Small intestine (tissue), 7 donors: Measurements from ENCODE around the gene XAB2. TPM values are rescaled to one million over a fixed set of nuclear protein-coding genes. Genes with fewer than 3 reads are reported as not detected.

Source experiments
- DNase-seq, 2 donors: peaks; one replicate each; pipeline versions ENCODE4 v3.0.0 to v3.0.0-alpha.2; 2013
- FAIRE-seq: peaks from 2 replicates; lab custom pipeline; 2012; peaks lifted over from hg19 to GRCh38; lab: Jason Lieb, UNC
- H3K27ac ChIP-seq, 3 donors: one replicate each; pipeline ENCODE4 v1.5.1; 2013; ENCODE audit warnings: low read length in 2 of 3, mild to moderate bottlenecking in 2 of 3, control low read depth in 1 of 3, inconsistent platforms in 1 of 3, low read depth in 1 of 3, moderate library complexity in 1 of 3
- H3K27me3 ChIP-seq, 3 donors: one replicate each; pipeline ENCODE4 v1.6.1; 2013; ENCODE audit warnings: low read length in 3 of 3, inconsistent platforms in 1 of 3; ENCODE audit not compliant: control insufficient read depth in 3 of 3, insufficient read depth in 3 of 3
- H3K36me3 ChIP-seq, 3 donors: one replicate each; pipeline ENCODE4 v1.6.1; 2013; ENCODE audit warnings: low read length in 3 of 3, inconsistent platforms in 1 of 3, low read depth in 1 of 3, mild to moderate bottlenecking in 1 of 3, moderate library complexity in 1 of 3; ENCODE audit not compliant: control insufficient read depth in 3 of 3, insufficient read depth in 2 of 3
- H3K4me1 ChIP-seq, 3 donors: one replicate each; pipeline ENCODE4 v1.6.1; 2013; ENCODE audit warnings: low read length in 2 of 3, inconsistent platforms in 1 of 3, low read depth in 1 of 3, mild to moderate bottlenecking in 1 of 3, moderate library complexity in 1 of 3; ENCODE audit not compliant: control insufficient read depth in 3 of 3, insufficient read depth in 2 of 3
- H3K4me3 ChIP-seq, 3 donors: one replicate each; pipeline ENCODE4 v1.5.1; 2013; ENCODE audit warnings: low read length in 3 of 3, control low read depth in 1 of 3, inconsistent platforms in 1 of 3, low read depth in 1 of 3, mild to moderate bottlenecking in 1 of 3, moderate library complexity in 1 of 3
- H3K9me3 ChIP-seq, 2 donors: one replicate each; pipeline ENCODE4 v1.6.1; 2013; ENCODE audit warnings: low read depth in 1 of 2, low read length in 1 of 2; ENCODE audit not compliant: control insufficient read depth in 2 of 2, insufficient read depth in 1 of 2
- WGBS, 3 donors: extraction: QIAGEN DNeasy Blood & Tissue Kit; methylation state at CpG; one replicate each; pipeline ENCODE4 v1.1.7; 2013; 5-methylcytosine and 5-hydroxymethylcytosine counted together
- polyA plus RNA-seq, 4 donors: library from polyadenylated mRNA; stranded (reverse) in 3 of 4; unstranded in 1 of 4; fragments of 200-250 nt in 3 of 4; fragments of 120-200 nt in 1 of 4; gene quantifications; one replicate each; pipeline versions ENCODE4 v1.2.1 to v1.2.3, GENCODE V29; 2013
- donor health status: healthy with polysubstance abuse.
- donor health status: control.
- donor health status: control.
- donor health status: Bipolar disorder and iron deficiency.
- donor health status: healthy.

XAB2 gene
- polyA plus RNA-seq, 4 donors = 24.3 to 31.8 (median 29.3) TPM

- H3K27ac ChIP-seq = peak overlapping the region in 1 of 3 donors; percentile 7
- peaks cover 0 to 9% (median 0%) of the 10 kb centered on the region in 3 donors for H3K27me3 ChIP-seq
- 18 to 42% (median 32%) methylated on average over 14 of the region's 14 CpGs for WGBS, 3 donors
- H3K36me3 ChIP-seq = no peaks in the 10 kb centered on the region
- H3K9me3 ChIP-seq = no peaks in the 10 kb centered on the region
- no peak overlapping the region for H3K4me3 ChIP-seq
- no peak for FAIRE-seq
- no peaks in the 10 kb centered on the region for H3K4me1 ChIP-seq
- no peak for DNase-seq
Observed at GRCh38 chr19:7657131-7657751, 27.9 kb upstream of the XAB2 start.

- H3K9me3 ChIP-seq = no peaks in the 10 kb centered on the region
- H3K36me3 ChIP-seq = no peaks in the 10 kb centered on the region
- no peaks in the 10 kb centered on the region for H3K4me1 ChIP-seq
- H3K4me3 ChIP-seq = no peak overlapping the region
- DNase-seq (no peak), FAIRE-seq (no peak)
- WGBS, 3 donors = 67 to 78% (median 72%) methylated on average over 8 of the region's 8 CpGs
- H3K27ac ChIP-seq = no peak overlapping the region
- peaks cover 0 to 11% (median 0%) of the 10 kb centered on the region in 3 donors for H3K27me3 ChIP-seq
Observed at GRCh38 chr19:7655581-7655980, 26.2 kb upstream of the XAB2 start.

- Histone ChIP-seq H3K9me3 (no peaks in the 10 kb centered on the region), H3K4me1 (no peaks in the 10 kb centered on the region), H3K27me3 (peaks cover 0 to 13% (median 0%) of the 10 kb centered on the region in 3 donors), H3K36me3 (no peaks in the 10 kb centered on the region), H3K4me3 (no peak overlapping the region), H3K27ac (no peak overlapping the region)
- DNase-seq = no peak
- no peak for FAIRE-seq
- 58 to 69% (median 63%) methylated on average over 8 of the region's 8 CpGs for WGBS, 3 donors
Observed at GRCh38 chr19:7654401-7654800, 25.1 kb upstream of the XAB2 start.

- Histone ChIP-seq H3K4me3 (no peak overlapping the region), H3K9me3 (no peaks in the 10 kb centered on the region), H3K27me3 (peaks cover 0 to 7% (median 0%) of the 10 kb centered on the region in 3 donors), H3K4me1 (no peaks in the 10 kb centered on the region), H3K27ac (peak overlapping the region in 1 of 3 donors; percentile 67), H3K36me3 (peaks cover 0 to 11% (median 3%) of the 10 kb centered on the region in 3 donors)
- 4 to 5% (median 4%) methylated on average over 28 of the region's 28 CpGs for WGBS, 3 donors
- DNase-seq (peak; percentile 80 to 90), FAIRE-seq (no peak)
Observed at GRCh38 chr19:7652061-7652641, 22.8 kb upstream of the XAB2 start.

GRCh38 chr19:7650148-7650547 lies 20.8 kb upstream of the XAB2 start:
- Histone ChIP-seq H3K27me3 (peaks cover 0 to 7% (median 0%) of the 10 kb centered on the region in 3 donors), H3K9me3 (no peaks in the 10 kb centered on the region), H3K36me3 (peaks cover 4 to 31% (median 12%) of the 10 kb centered on the region in 3 donors), H3K4me3 (no peak overlapping the region), H3K27ac (no peak overlapping the region), H3K4me1 (no peaks in the 10 kb centered on the region)
- 11 to 47% (median 40%) methylated on average over 1 to 2 of the region's 2 CpGs for WGBS, 3 donors
- FAIRE-seq = no peak
- no peak for DNase-seq

- WGBS, 3 donors = 73 to 84% (median 78%) methylated on average over 15 of the region's 15 CpGs
- H3K4me3 ChIP-seq = no peak overlapping the region
- peaks cover 4 to 42% (median 12%) of the 10 kb centered on the region in 3 donors for H3K36me3 ChIP-seq
- FAIRE-seq (no peak), DNase-seq (no peak)
- H3K4me1 ChIP-seq = no peaks in the 10 kb centered on the region
- no peaks in the 10 kb centered on the region for H3K9me3 ChIP-seq
- peaks cover 0 to 7% (median 0%) of the 10 kb centered on the region in 3 donors for H3K27me3 ChIP-seq
- no peak overlapping the region for H3K27ac ChIP-seq
Observed at GRCh38 chr19:7648265-7649014, 19.1 kb upstream of the XAB2 start.

- H3K27me3 ChIP-seq = peaks cover 0 to 7% (median 0%) of the 10 kb centered on the region in 3 donors
- no peak for FAIRE-seq
- WGBS, 3 donors = 92 to 93% (median 93%) methylated on average over 21 to 26 of the region's 26 CpGs
Observed at GRCh38 chr19:7647156-7647555, 17.8 kb upstream of the XAB2 start.

GRCh38 chr19:7646426-7646700 lies 17.0 kb upstream of the XAB2 start:
- Histone ChIP-seq H3K4me1 (no peaks in the 10 kb centered on the region), H3K27me3 (peaks cover 0 to 6% (median 0%) of the 10 kb centered on the region in 3 donors), H3K36me3 (peaks cover 6 to 63% (median 12%) of the 10 kb centered on the region in 3 donors)

More at GRCh38 chr19:7647156-7647555, 17.8 kb upstream of the XAB2 start:
- no peaks in the 10 kb centered on the region for H3K9me3 ChIP-seq
- no peak for DNase-seq
- no peak overlapping the region for H3K4me3 ChIP-seq
- peaks cover 4 to 55% (median 12%) of the 10 kb centered on the region in 3 donors for H3K36me3 ChIP-seq
- H3K4me1 ChIP-seq = no peaks in the 10 kb centered on the region
- H3K27ac ChIP-seq = no peak overlapping the region

More at GRCh38 chr19:7646426-7646700, 17.0 kb upstream of the XAB2 start:
- Histone ChIP-seq H3K27ac (no peak overlapping the region), H3K9me3 (no peaks in the 10 kb centered on the region), H3K4me3 (no peak overlapping the region)
- 83 to 92% (median 86%) methylated on average over 8 of the region's 8 CpGs for WGBS, 3 donors
- FAIRE-seq = no peak
- DNase-seq = no peak
